HG02840 (cell line): ENCODE measurements around the gene ZNF618.

Source experiments
- ATAC-seq: cut with Tn5 transposase; IDR thresholded peaks from one replicate; pipeline ENCODE4 v1.9.1; 2021; ENCODE audit warnings: mild to moderate bottlenecking, moderate library complexity, moderate number of reproducible peaks; ENCODE audit not compliant: unreplicated experiment, low FRiP score

The ZNF618 gene

GRCh38 chr9:113931777-113932176 is 55.7 kb downstream of the ZNF618 start:
- no peak for ATAC-seq

GRCh38 chr9:113932906-113933584 is 56.9 kb downstream of the ZNF618 start:
- no peak for ATAC-seq

GRCh38 chr9:113933671-113934070 is 57.6 kb downstream of the ZNF618 start:
- ATAC-seq: no peak

- ATAC-seq: no peak
Observed at GRCh38 chr9:113934167-113934828, 58.2 kb downstream of the ZNF618 start.

GRCh38 chr9:113934829-113935676 is 58.9 kb downstream of the ZNF618 start:
- ATAC-seq: no peak

- ATAC-seq: no peak
Observed at GRCh38 chr9:113935677-113936380, 59.7 kb downstream of the ZNF618 start.

GRCh38 chr9:113940077-113940476 is 64.0 kb downstream of the ZNF618 start:
- ATAC-seq: no peak

- ATAC-seq: no peak
Observed at GRCh38 chr9:113941056-113941455, 64.9 kb downstream of the ZNF618 start.

- ATAC-seq: no peak
Observed at GRCh38 chr9:113941526-113941925, 65.4 kb downstream of the ZNF618 start.

- no peak for ATAC-seq
Observed at GRCh38 chr9:113943112-113944009, 67.3 kb downstream of the ZNF618 start.

- no peak for ATAC-seq
Observed at GRCh38 chr9:113945784-113946183, 69.7 kb downstream of the ZNF618 start.

- no peak for ATAC-seq
Observed at GRCh38 chr9:113946496-113947115, 70.5 kb downstream of the ZNF618 start.

- no peak for ATAC-seq
Observed at GRCh38 chr9:113947941-113948340, 71.8 kb downstream of the ZNF618 start.

GRCh38 chr9:113948891-113949570 is 72.9 kb downstream of the ZNF618 start:
- no peak for ATAC-seq

GRCh38 chr9:113949571-113950078 is 73.5 kb downstream of the ZNF618 start:
- no peak for ATAC-seq

- no peak for ATAC-seq
Observed at GRCh38 chr9:113950195-113951031, 74.3 kb downstream of the ZNF618 start.

- no peak for ATAC-seq
Observed at GRCh38 chr9:113951032-113951372, 74.9 kb downstream of the ZNF618 start.

- no peak for ATAC-seq
Observed at GRCh38 chr9:113952676-113953075, 76.6 kb downstream of the ZNF618 start.
